Mesenteric fat pad (tissue), 1 donor: ENCODE results near the gene SLX9. TPM values are rescaled to one million over a fixed set of nuclear protein-coding genes. Genes with fewer than 3 reads are reported as not detected.
"Not testable (repeated sequence)": the region's sequence is repeated elsewhere in the genome, so short reads cannot be mapped to it uniquely, and the experiment has no call there.

Experiments
- DNase-seq: peaks from one replicate; pipeline ENCODE4 v3.0.0-alpha.2; 2020; ENCODE audit warnings: low spot score
- total RNA-seq: library from RNA; stranded (reverse); fragmentation: NEBNext Ultra II Directional; extraction: Animal tissue kit (Norgen Biotek cat#: 25700); gene quantifications from one replicate; pipeline ENCODE4 v1.2.1, GENCODE V29; 2021
- donor health status: DM: yes; HTN: yes; CAD: no.

The SLX9 gene
- total RNA-seq, 1 donor from 2014 or later = 31.8 TPM

GRCh38 chr21:44928500-44929241, 11.2 kb upstream of the SLX9 start:
- DNase-seq = not testable (repeated sequence)

GRCh38 chr21:44929242-44929798, 10.5 kb upstream of the SLX9 start:
- no peak for DNase-seq

- DNase-seq = no peak
Measured at GRCh38 chr21:44929799-44930542, 9.9 kb upstream of the SLX9 start.

- no peak for DNase-seq
Measured at GRCh38 chr21:44930543-44930981, 9.3 kb upstream of the SLX9 start.

- no peak for DNase-seq
Measured at GRCh38 chr21:44931137-44931500, 8.7 kb upstream of the SLX9 start.

GRCh38 chr21:44931501-44932407, 8.1 kb upstream of the SLX9 start:
- DNase-seq = no peak

- no peak for DNase-seq
Measured at GRCh38 chr21:44932408-44933181, 7.2 kb upstream of the SLX9 start.

- no peak for DNase-seq
Measured at GRCh38 chr21:44933199-44933917, 6.5 kb upstream of the SLX9 start.

GRCh38 chr21:44933918-44934260, 5.9 kb upstream of the SLX9 start:
- DNase-seq = no peak

GRCh38 chr21:44934276-44934675, 5.6 kb upstream of the SLX9 start:
- DNase-seq = no peak

GRCh38 chr21:44934797-44935532, 4.9 kb upstream of the SLX9 start:
- DNase-seq = no peak

- DNase-seq = no peak
Measured at GRCh38 chr21:44935533-44935927, 4.3 kb upstream of the SLX9 start.

- DNase-seq = no peak
Measured at GRCh38 chr21:44938772-44939531, 877 bp upstream of the SLX9 start.

- DNase-seq = no peak
Measured at GRCh38 chr21:44940116-44940631, 345 bp downstream of the SLX9 start.

GRCh38 chr21:44941567-44941966, 1.7 kb downstream of the SLX9 start:
- no peak for DNase-seq

- no peak for DNase-seq
Measured at GRCh38 chr21:44942566-44942965, 2.7 kb downstream of the SLX9 start.

- DNase-seq = no peak
Measured at GRCh38 chr21:44943005-44943685, 3.3 kb downstream of the SLX9 start.
